OCI-LY1 (cell line): ENCODE data around the gene DRGX.

Source experiments
- H2AFZ ChIP-seq: fragments of 200-600 bp; sonication (generic), shearing (Covaris generic); 2 replicates; pipeline ENCODE4 v1.6.0; 2014; ENCODE audit warnings: antibody characterized with exemption, mild to moderate bottlenecking, low read length
- H3F3A ChIP-seq: fragments of 200-600 bp; sonication (generic), shearing (Covaris generic); 2 replicates; pipeline ENCODE4 v1.6.0; 2014; ENCODE audit warnings: mild to moderate bottlenecking, antibody characterized with exemption, low read length, moderate library complexity; ENCODE audit not compliant: insufficient read depth
- H3K27ac ChIP-seq: fragments of 200-600 bp; sonication (generic); 2 replicates; pipeline ENCODE4 v1.5.1; 2014; ENCODE audit warnings: low read length, mixed run types, mild to moderate bottlenecking, low read depth; ENCODE audit not compliant: poor library complexity, severe bottlenecking
- H3K27me3 ChIP-seq: fragments of 200-600 bp; sonication (generic); 2 replicates; pipeline ENCODE4 v1.6.0; 2014; ENCODE audit warnings: antibody characterized with exemption, mild to moderate bottlenecking, low read length, moderate library complexity; ENCODE audit not compliant: insufficient read depth
- H3K36me3 ChIP-seq: fragments of 200-600 bp; sonication (generic); 2 replicates; pipeline ENCODE4 v1.6.1; 2014; ENCODE audit warnings: mild to moderate bottlenecking, antibody characterized with exemption, low read length, moderate library complexity, mixed read lengths; ENCODE audit not compliant: insufficient read depth
- H3K4me1 ChIP-seq: fragments of 200-600 bp; sonication (generic); 2 replicates; pipeline ENCODE4 v1.5.1; 2014; ENCODE audit warnings: mild to moderate bottlenecking, low read length, moderate library complexity; ENCODE audit not compliant: insufficient read depth, severe bottlenecking
- H3K4me2 ChIP-seq: fragments of 200-600 bp; sonication (generic), shearing (Covaris generic); 2 replicates; pipeline ENCODE4 v1.6.1; 2014; ENCODE audit warnings: low read length
- H3K4me3 ChIP-seq: fragments of 200-600 bp; sonication (generic); 2 replicates; pipeline ENCODE4 v1.5.1; 2014; ENCODE audit warnings: low read length, low read depth, mild to moderate bottlenecking, mixed read lengths; ENCODE audit not compliant: poor library complexity, severe bottlenecking
- H3K79me2 ChIP-seq: fragments of 200-600 bp; shearing (Covaris generic); 2 replicates; pipeline ENCODE4 v1.6.1; 2016; ENCODE audit warnings: mixed run types, low read length, mixed read lengths; ENCODE audit not compliant: insufficient read depth
- H3K9ac ChIP-seq: fragments of 200-600 bp; sonication (generic), shearing (Covaris generic); 2 replicates; pipeline ENCODE4 v1.6.1; 2014; ENCODE audit warnings: mild to moderate bottlenecking, low read length, mixed read lengths
- H3K9me2 ChIP-seq: fragments of 200-600 bp; sonication (generic), shearing (Covaris generic); 2 replicates; pipeline ENCODE4 v1.6.1; 2014; ENCODE audit warnings: low read depth, mild to moderate bottlenecking, low read length, mixed read lengths
- H3K9me3 ChIP-seq: fragments of 200-600 bp; shearing (Covaris generic); 2 replicates; pipeline ENCODE4 v1.6.1; 2014; ENCODE audit warnings: low read length, mixed read lengths
- H4K20me1 ChIP-seq: fragments of 200-600 bp; sonication (generic), shearing (Covaris generic); 2 replicates; pipeline ENCODE4 v1.6.0; 2016; ENCODE audit warnings: mild to moderate bottlenecking, low read length; ENCODE audit not compliant: insufficient read depth
- EZH2 ChIP-seq: fragments of 200-600 bp; sonication (generic), shearing (Covaris generic); IDR thresholded peaks from 2 replicates; pipeline ENCODE4 v1.8.0; 2017; ENCODE audit warnings: borderline replicate concordance, mixed run types, mild to moderate bottlenecking, antibody characterized with exemption, low read length, moderate library complexity, mixed read lengths
- TF ChIP-seq, protein P1 (sequence below): fragments of 200-600 bp; sonication (generic), shearing (Covaris generic); IDR thresholded peaks from 2 replicates; pipeline ENCODE4 v1.5.1; 2017; ENCODE audit warnings: mild to moderate bottlenecking, antibody characterized with exemption, low read length, moderate library complexity, mixed read lengths

The DRGX gene

DNA sequence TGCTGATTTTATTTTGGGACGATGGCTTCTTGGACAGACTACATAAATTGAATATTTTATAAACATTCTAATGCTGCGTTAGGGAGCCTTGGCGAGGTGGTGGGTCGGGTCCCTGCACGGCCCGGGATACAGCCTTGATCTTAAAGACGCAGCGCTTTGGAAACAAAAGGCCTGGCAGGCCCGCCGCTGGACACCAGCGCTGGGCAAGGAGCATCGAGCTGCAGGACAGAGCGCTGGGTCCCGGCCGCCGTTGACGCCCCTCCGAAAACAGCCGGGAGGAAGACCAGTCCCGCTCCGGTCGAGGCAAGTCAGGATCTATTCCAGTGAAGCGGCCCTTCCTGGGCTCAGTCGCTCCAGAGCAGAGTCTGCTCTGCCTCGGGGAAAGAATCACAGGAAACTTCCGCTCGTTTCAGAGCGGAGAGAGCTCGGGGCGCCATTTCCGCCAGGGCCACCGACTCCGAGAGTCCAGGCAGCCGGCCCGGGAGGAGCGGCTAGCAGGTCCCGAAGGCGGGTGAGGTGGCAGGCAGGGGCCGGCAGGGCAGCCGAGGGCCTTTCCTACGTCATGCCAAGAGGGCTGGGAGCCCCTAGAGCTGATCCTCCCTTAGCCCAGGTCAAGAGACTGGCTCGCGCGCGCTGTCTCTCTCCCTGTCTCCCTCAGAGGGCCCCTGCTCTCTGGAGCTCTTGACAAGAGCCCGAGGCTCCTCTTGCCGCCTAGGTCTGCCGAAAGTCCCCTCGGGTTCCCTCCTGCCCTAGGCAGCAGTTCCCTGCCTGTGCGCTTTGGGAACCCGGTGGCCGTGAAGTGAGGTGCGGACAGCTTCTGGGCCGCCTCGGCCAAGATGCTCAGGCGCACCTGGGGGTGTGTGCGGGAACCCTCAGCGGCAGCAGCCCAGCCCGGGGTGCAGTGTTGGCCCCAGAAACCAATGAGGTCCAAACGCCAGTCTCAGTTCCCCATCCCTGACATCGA, 1.4 kb upstream of the DRGX start:
- no peak overlapping the region for H3K9ac ChIP-seq
- no peak overlapping the region for H3K4me2 ChIP-seq
- no peaks in the 10 kb centered on the region for H3F3A ChIP-seq
- no peaks in the 10 kb centered on the region for H4K20me1 ChIP-seq
- H3K4me1 ChIP-seq, result no peaks in the 10 kb centered on the region
- no peaks in the 10 kb centered on the region for H3K9me3 ChIP-seq
- TF ChIP-seq EZH2, result no peak
- TF ChIP-seq, protein P1, sequence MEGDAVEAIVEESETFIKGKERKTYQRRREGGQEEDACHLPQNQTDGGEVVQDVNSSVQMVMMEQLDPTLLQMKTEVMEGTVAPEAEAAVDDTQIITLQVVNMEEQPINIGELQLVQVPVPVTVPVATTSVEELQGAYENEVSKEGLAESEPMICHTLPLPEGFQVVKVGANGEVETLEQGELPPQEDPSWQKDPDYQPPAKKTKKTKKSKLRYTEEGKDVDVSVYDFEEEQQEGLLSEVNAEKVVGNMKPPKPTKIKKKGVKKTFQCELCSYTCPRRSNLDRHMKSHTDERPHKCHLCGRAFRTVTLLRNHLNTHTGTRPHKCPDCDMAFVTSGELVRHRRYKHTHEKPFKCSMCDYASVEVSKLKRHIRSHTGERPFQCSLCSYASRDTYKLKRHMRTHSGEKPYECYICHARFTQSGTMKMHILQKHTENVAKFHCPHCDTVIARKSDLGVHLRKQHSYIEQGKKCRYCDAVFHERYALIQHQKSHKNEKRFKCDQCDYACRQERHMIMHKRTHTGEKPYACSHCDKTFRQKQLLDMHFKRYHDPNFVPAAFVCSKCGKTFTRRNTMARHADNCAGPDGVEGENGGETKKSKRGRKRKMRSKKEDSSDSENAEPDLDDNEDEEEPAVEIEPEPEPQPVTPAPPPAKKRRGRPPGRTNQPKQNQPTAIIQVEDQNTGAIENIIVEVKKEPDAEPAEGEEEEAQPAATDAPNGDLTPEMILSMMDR, result no peak
- no peaks in the 10 kb centered on the region for H3K79me2 ChIP-seq
- H3K36me3 ChIP-seq, result no peaks in the 10 kb centered on the region
- no peaks in the 10 kb centered on the region for H3K9me2 ChIP-seq
- no peaks in the 10 kb centered on the region for H3K27me3 ChIP-seq
- no peak overlapping the region for H3K4me3 ChIP-seq
- H3K27ac ChIP-seq, result no peak overlapping the region
- H2AFZ ChIP-seq, result no peak overlapping the region

DNA sequence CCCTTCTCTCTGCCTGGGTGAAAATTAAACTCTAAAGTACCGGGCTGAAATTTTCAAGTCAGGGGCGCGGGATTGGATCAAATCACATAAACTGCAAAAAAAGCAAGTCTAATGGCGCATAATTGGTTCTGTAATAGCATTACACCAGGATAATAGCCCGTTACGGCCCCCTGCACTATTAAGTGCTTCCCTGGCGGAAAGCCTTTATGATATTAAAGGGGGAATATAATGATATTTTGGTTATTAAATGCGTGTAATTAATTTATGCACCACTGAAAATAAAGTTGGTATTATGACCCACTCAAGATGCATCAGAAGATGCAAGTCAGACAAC, 744 bp upstream of the DRGX start:
- no peaks in the 10 kb centered on the region for H4K20me1 ChIP-seq
- H3K79me2 ChIP-seq, result no peaks in the 10 kb centered on the region
- no peaks in the 10 kb centered on the region for H3K9me2 ChIP-seq
- no peak for TF ChIP-seq EZH2
- TF ChIP-seq, protein P1, result no peak
- no peaks in the 10 kb centered on the region for H3K36me3 ChIP-seq
- no peak overlapping the region for H3K4me3 ChIP-seq
- H3K4me1 ChIP-seq, result no peaks in the 10 kb centered on the region
- no peaks in the 10 kb centered on the region for H3K27me3 ChIP-seq
- H3K27ac ChIP-seq, result no peak overlapping the region
- H3K4me2 ChIP-seq, result no peak overlapping the region
- H3F3A ChIP-seq, result no peaks in the 10 kb centered on the region
- no peaks in the 10 kb centered on the region for H3K9me3 ChIP-seq
- no peak overlapping the region for H3K9ac ChIP-seq
- H2AFZ ChIP-seq, result no peak overlapping the region

DNA sequence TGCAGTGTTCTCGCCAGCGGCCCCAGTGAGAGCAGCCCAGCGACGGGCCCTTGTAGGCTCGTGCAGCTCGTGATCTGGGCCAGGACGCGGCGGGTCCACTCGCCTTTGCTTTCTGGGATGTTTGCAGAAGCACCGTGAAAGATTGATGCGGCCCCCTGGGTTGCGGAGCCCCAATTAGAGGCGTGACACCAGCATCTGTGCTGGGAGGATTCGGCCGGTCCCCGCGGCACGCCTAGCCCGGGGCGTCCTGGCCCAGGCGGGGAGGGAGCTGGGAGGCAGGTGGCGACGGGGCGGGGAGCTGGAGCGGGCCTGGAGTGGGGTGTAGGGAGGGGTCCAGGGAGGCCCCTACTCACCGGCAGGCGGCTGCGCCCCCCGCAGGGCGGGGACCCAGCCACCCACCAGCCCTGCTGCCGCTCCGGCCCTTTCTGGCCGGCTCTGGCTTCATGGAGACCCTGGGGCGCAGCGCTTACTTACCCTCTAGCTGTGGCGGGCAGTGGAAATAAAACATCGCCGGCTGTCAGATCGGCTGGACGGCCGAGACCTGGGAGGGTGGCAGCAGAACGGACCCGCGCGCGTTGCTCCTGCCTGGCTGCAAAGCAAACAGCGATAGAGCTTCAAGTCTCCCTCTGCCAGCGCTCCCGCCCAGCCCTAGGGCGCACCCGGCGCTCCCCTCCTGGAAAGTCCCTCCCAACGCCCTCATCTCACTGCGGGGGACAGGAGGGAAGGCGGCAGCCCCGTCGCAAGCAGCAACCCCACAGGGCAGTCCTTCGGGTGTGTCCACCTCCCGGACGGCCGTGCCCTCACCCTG, 752 bp downstream of the DRGX start:
- Histone ChIP-seq H3K4me3 (no peak overlapping the region), H2AFZ (no peak overlapping the region), H3K27ac (no peak overlapping the region), H3K9me3 (no peaks in the 10 kb centered on the region), H3K9ac (no peak overlapping the region), H3K9me2 (no peaks in the 10 kb centered on the region), H3K27me3 (no peaks in the 10 kb centered on the region), H3K4me2 (no peak overlapping the region), H3F3A (no peaks in the 10 kb centered on the region), H3K4me1 (no peaks in the 10 kb centered on the region), H3K36me3 (no peaks in the 10 kb centered on the region), H4K20me1 (no peaks in the 10 kb centered on the region), H3K79me2 (no peaks in the 10 kb centered on the region)
- TF ChIP-seq EZH2, result no peak
- TF ChIP-seq, protein P1, result no peak
